ENCODE data around the gene USP3. TPM values are rescaled to one million over a fixed set of nuclear protein-coding genes. Genes with fewer than 3 reads are reported as not detected.
A peak's percentile ranks its signal among the peaks of the same experiment; 100 is the strongest.

Gene USP3
- total and polyA plus RNA-seq, 9 of the 15 experiments (the other 6 are each of a cell fraction or from before 2014, with no cell fraction given) = 17.3 to 54.3 (median 34.8) TPM

DNA sequence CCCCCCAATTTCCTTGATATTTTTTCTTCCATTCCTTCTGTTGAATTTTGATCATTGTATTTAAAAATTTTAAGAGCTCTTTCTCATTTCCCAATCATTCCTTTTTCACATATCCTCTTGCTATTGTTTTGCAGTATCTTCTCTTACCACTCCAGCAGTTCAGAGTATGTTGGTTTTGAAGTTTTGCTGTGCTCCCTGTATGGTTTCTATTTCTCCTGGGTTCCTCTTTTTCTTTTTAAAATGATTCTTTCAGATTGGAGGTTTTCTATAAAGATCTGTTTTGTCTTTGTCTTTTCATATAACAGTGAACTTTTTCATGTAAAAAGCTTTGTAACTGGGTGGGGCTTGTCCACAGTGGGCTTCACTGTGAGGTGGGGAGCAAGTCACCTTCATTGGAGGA is 12.8 kb downstream of the USP3 start:
- TF ChIP-seq TRIM28 (IDR thresholded peaks at IDR 0.05) (0 out of 2 replicates have a peak, but pooled peaks have one; percentile 23), SPI1 (IDR thresholded peaks at IDR 0.05; ENCODE audit: borderline replicate concordance, low read depth, low read length) (peak; percentile 25; the same call in 1 of the 2 replicates), ZNF316 (IDR thresholded peaks at IDR 0.05) (peak; percentile 16; the same call in 1 of the 2 replicates)
- TF ChIP-seq, protein P1, sequence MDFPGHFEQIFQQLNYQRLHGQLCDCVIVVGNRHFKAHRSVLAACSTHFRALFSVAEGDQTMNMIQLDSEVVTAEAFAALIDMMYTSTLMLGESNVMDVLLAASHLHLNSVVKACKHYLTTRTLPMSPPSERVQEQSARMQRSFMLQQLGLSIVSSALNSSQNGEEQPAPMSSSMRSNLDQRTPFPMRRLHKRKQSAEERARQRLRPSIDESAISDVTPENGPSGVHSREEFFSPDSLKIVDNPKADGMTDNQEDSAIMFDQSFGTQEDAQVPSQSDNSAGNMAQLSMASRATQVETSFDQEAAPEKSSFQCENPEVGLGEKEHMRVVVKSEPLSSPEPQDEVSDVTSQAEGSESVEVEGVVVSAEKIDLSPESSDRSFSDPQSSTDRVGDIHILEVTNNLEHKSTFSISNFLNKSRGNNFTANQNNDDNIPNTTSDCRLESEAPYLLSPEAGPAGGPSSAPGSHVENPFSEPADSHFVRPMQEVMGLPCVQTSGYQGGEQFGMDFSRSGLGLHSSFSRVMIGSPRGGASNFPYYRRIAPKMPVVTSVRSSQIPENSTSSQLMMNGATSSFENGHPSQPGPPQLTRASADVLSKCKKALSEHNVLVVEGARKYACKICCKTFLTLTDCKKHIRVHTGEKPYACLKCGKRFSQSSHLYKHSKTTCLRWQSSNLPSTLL (IDR thresholded peaks at IDR 0.05) = no peak
- peaks cover 4% of the 10 kb centered on the region; the same call in 1 of the 2 replicates for H4K20me1 ChIP-seq (replicated peaks; ENCODE audit: control insufficient read depth, insufficient read depth, low read length)
- FAIRE-seq (no peak), DNase-seq (ENCODE audit: extremely low read depth in 1 of 4, low spot score in 3 of 4) (no peak), ATAC-seq (no peak)
- in situ Hi-C loops (cut with MboI) = no loop called here
- CTCF ChIA-PET (ENCODE audit: low intra/inter-chr PET ratio) = no interaction called here
- no peaks in the 10 kb centered on the region for H3K27me3 ChIP-seq (ENCODE audit: control insufficient read depth in 2 of 2, insufficient read depth in 2 of 2, low read length in 2 of 2)
- H2AFZ ChIP-seq (ENCODE audit: low read depth, low read length) = no peak overlapping the region
- peaks cover 14 to 30% of the 10 kb centered on the region in 2 experiments for H3K4me1 ChIP-seq (replicated peaks in 1 of 2; ENCODE audit: control insufficient read depth in 2 of 2, insufficient read depth in 2 of 2, low read length in 2 of 2)
- intact Hi-C loops (cut with micrococcal nuclease) = no loop called here
- no peak overlapping the region for H3K4me3 ChIP-seq
- H3K79me2 ChIP-seq (ENCODE audit: control insufficient read depth, insufficient read depth, low read length) = peaks cover 99% of the 10 kb centered on the region
- POLR2A ChIA-PET = interaction anchor here (1.1 to 2.7 kb wide), 4 partner anchors 7 to 30 kb away, joined by 3 to 16 read pairs (median 8); partner anchors contain the start of gene USP3
- no peak overlapping the region for H3K9ac ChIP-seq (ENCODE audit: insufficient read depth in 1 of 2, low read depth in 2 of 2, low read length in 2 of 2)
- no peak overlapping the region for H3K4me2 ChIP-seq (ENCODE audit: insufficient read depth, low read length)
- H3K36me3 ChIP-seq (ENCODE audit: control insufficient read depth, insufficient read depth, low read length) = no peaks in the 10 kb centered on the region
- no peaks in the 10 kb centered on the region for H3K9me1 ChIP-seq (ENCODE audit: control insufficient read depth, insufficient read depth, low read length)
- no peak overlapping the region for H3K27ac ChIP-seq (ENCODE audit: extremely low read depth, low read depth, low read length)
- no TSS peak for BruUV-seq (replicated peaks)
- H3K9me3 ChIP-seq (replicated peaks; ENCODE audit: control insufficient read depth, insufficient read depth, low read depth, low read length) = no peaks in the 10 kb centered on the region

DNA sequence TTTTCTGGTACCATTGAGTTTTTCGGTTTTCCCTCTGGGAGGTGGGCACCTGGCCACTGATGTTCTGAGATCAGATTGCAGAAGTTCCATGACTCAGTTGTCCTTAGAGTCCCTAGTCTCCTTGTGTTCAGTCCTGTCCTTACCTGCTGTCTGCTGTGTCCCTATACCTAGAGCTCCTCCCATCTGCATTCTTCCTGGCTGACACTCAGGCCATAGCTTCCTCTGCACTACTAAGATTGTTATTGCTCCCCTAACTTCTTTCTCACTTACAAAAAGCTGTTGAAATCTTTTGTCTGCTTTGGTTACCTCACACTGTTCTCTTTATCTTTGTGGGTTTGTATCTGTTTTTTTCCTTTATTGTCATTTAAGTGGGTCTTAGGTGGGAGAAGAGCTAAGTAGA is 13.2 kb downstream of the USP3 start:
- POLR2A ChIA-PET = interaction anchor here (0.6 to 2.7 kb wide), 6 partner anchors 8 to 227 kb away, joined by 3 to 16 read pairs (median 3); partner anchors contain the start of gene USP3
- CTCF ChIA-PET (ENCODE audit: low intra/inter-chr PET ratio) = no interaction called here
- in situ Hi-C loops (cut with MboI) = no loop called here

More for the DNA sequence above, 13.2 kb downstream of the USP3 start:
- Histone ChIP-seq H3K4me1 (replicated peaks in 1 of 2; ENCODE audit: control insufficient read depth in 2 of 2, insufficient read depth in 2 of 2, low read length in 2 of 2) (peaks cover 14 to 34% of the 10 kb centered on the region in 2 experiments; a peak in 4 of 5 replicates), H3K27me3 (ENCODE audit: control insufficient read depth in 2 of 2, insufficient read depth in 2 of 2, low read length in 2 of 2) (no peaks in the 10 kb centered on the region), H3K4me2 (ENCODE audit: insufficient read depth, low read length) (no peak overlapping the region), H3K36me3 (ENCODE audit: control insufficient read depth, insufficient read depth, low read length) (no peaks in the 10 kb centered on the region), H3K79me2 (ENCODE audit: control insufficient read depth, insufficient read depth, low read length) (peaks cover 99% of the 10 kb centered on the region), H3K9me1 (ENCODE audit: control insufficient read depth, insufficient read depth, low read length) (no peaks in the 10 kb centered on the region), H3K27ac (ENCODE audit: extremely low read depth, low read depth, low read length) (no peak overlapping the region), H2AFZ (ENCODE audit: low read depth, low read length) (no peak overlapping the region), H3K4me3 (no peak overlapping the region), H4K20me1 (replicated peaks; ENCODE audit: control insufficient read depth, insufficient read depth, low read length) (peaks cover 8% of the 10 kb centered on the region; the same call in 1 of the 2 replicates), H3K9me3 (replicated peaks; ENCODE audit: control insufficient read depth, insufficient read depth, low read depth, low read length) (no peaks in the 10 kb centered on the region), H3K9ac (ENCODE audit: insufficient read depth in 1 of 2, low read depth in 2 of 2, low read length in 2 of 2) (no peak overlapping the region)
- 46% methylated on average over 1 of the region's 1 CpG for WGBS (ENCODE audit: insufficient coverage, low coverage, missing lambda C conversion rate)
- TF ChIP-seq ELF1 (tag; IDR thresholded peaks at IDR 0.05) = no peak
- no peak for TF ChIP-seq SNIP1 (IDR thresholded peaks at IDR 0.05; ENCODE audit: low read depth)
- TF ChIP-seq CHAMP1 (IDR thresholded peaks at IDR 0.05) = no peak
- no peak for TF ChIP-seq EGR1 (conservative IDR thresholded peaks at IDR 0.05)
- no peak for TF ChIP-seq JUND (IDR thresholded peaks at IDR 0.05; ENCODE audit: borderline replicate concordance, low read depth, low read length)
- no peak for TF ChIP-seq JUND (tag; IDR thresholded peaks at IDR 0.05; ENCODE audit: borderline replicate concordance, low read depth, low read length)
- DNase-seq (ENCODE audit: extremely low read depth in 1 of 4, low spot score in 3 of 4) (no peak), FAIRE-seq (no peak), ATAC-seq (peak; percentile 33)
- no TSS peak for BruUV-seq (replicated peaks)
- intact Hi-C loops (cut with micrococcal nuclease) = no loop called here

Data from K562 (cell line).